Cortex of kidney (tissue), 1 donor: Measurements from ENCODE around the gene DNASE2.
"Not testable (repeated sequence)": the region's sequence is repeated elsewhere in the genome, so short reads cannot be mapped to it uniquely, and the experiment has no call there.

Experiments used
- DNase-seq: peaks from one replicate; lab custom pipeline; 2025; lab: John Stamatoyannopoulos, UW

DNASE2 gene

GRCh38 chr19:12864721-12865715 is 16.2 kb downstream of the DNASE2 start:
- no peak for DNase-seq

GRCh38 chr19:12864143-12864542 is 17.1 kb downstream of the DNASE2 start:
- no peak for DNase-seq

DNA sequence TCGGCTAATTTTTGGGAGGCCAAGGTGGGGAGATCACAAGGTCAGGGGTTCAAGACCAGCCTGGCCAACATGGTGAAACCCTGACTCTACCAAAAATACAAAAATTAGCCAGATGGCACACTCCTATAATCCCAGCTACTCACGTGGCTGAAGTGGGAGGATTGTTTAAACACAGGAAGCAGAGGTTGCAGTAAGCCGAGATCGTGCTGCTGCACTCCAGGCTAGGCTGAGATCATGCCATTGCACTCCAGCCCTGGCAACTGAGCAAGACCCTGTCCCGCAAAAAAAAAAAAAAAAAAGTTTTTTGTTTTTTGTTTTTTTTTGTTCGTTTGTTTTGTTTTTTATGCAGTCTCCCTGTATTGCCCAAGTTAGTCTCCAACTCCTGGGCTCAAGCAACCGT is 21.7 kb downstream of the DNASE2 start:
- no peak for DNase-seq

GRCh38 chr19:12858041-12858928 is 23.0 kb downstream of the DNASE2 start:
- DNase-seq = no peak

GRCh38 chr19:12856653-12857052 is 24.6 kb downstream of the DNASE2 start:
- no peak for DNase-seq

DNA sequence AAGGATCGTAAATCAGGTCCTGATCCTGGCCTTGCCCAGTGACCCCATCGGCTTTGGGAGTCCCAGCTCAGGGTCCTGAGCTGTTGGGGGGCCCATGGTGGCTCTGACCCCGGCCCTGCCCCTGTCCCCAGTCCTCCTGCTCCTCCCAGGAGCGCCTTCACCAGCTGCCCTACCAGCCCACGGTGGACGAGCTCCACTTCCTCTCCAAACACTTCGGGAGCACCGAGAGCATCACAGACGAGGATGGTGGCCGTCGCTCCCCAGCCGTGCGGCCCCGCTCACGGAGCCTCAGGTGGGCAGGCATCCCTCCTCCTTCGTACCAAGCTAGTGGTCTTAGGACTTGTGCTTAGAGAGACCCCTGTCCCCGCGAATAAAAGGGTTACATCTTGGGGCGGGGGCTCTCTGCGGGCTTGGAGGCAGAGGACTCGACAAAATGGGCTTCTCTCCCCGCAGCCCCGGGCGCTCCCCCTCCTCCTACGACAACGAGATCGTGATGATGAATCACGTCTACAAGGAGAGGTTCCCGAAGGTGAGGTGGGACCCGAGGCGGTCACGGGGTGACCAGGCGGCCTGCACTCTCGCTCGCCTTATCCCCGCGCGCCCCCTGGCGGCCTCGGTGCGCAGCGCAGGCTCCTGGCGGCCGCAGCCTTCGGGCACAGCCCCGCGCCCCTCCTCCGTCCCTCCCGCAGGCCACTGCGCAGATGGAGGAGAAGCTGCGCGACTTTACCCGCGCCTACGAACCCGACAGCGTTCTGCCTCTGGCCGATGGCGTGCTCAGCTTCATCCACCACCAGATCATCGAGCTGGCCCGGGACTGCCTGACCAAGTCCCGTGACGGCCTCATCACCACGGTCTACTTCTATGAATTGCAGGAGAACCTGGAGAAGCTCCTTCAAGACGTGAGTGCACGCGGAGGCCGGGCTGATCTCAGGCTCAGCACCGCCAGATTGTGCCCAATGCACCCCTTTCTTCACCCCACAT is 33.8 kb downstream of the DNASE2 start:
- no peak for DNase-seq

DNA sequence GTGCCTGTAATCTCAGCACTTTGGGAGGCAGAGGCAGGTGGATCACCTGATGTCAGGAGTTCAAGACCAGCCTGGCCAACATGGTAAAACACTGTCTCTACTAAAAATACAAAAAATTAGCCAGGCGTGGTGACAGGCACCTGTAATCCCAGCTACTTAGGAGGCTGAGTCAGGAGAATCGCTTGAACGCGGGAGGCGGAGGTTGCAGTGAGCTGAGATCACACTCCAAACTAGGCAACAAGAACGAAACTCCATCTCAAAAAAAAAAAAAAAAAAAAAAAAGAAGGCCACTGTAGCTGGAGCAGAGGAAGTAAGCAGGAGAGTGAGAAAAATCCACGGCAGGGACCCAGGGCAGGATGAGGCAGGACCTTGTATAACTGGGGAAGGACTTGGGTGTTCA is 34.6 kb downstream of the DNASE2 start:
- not testable (repeated sequence) for DNase-seq

DNA sequence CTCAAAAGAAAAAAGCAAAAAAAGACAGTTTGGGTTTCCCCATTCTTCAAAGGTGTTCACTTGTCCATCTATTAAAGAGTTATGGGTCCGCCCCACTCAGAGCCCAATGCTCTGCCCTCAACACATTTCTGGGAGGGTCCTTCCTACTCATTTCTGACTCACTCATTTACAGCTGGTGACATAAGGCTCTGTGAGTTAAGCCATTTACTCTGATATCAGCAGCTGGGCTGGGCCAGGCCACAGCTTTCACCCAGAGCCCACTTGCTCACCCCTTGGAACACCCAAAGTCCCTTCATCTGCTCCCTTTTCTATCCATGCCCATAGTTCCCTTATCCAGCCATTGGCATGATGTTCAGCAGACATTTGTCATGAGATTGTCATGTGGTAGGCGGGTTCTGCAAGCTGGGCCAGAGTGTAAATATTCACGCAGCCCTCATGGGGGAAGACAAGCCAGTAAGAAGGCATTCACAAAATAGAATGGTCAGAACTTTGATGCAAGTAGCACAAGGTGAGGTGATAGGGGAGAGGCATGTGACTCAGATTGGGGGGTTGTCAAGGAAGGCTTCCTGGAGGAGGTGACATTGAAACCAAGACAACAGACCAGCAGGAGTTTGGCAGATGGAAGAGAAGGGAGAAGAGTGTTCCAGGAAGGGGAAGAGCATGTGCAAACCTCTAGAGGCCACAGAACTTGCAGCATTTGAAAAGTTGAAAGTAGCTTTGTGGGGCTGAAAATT is 37.1 kb downstream of the DNASE2 start:
- DNase-seq = no peak

GRCh38 chr19:12843328-12843727 is 37.9 kb downstream of the DNASE2 start:
- no peak for DNase-seq

- DNase-seq = no peak
Observed at GRCh38 chr19:12842511-12842910, 38.7 kb downstream of the DNASE2 start.

DNA sequence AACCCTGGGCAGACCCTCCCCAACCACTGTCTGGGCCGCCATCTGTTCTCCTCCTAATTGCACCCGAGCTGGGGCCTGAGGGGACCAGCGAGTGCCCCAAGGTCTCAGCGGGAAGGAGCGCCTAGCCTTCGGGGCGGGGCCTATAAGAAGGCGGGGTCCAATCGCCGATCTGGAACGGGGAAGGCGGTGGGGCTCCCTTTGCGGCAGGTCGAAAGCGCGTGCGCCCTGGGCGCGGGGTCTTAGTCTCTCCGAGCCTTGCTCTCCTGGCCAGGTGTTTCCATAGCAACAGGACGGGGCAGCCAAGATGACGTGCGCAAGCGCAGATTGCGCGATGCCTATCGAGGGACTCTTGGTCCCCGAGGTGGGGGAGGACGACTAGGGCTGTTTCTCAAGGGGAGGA is 40.2 kb downstream of the DNASE2 start:
- DNase-seq = no peak

GRCh38 chr19:12840091-12841079 is 40.9 kb downstream of the DNASE2 start:
- DNase-seq = no peak

- no peak for DNase-seq
Observed at GRCh38 chr19:12838886-12839756, 42.1 kb downstream of the DNASE2 start.

- DNase-seq = no peak
Observed at GRCh38 chr19:12838182-12838885, 42.9 kb downstream of the DNASE2 start, which contains the start of gene MAST1. TSS of gene MAST1 (plus strand) at chr19:12838515. CDS start at chr19:12838573, 58 bp downstream.

DNA sequence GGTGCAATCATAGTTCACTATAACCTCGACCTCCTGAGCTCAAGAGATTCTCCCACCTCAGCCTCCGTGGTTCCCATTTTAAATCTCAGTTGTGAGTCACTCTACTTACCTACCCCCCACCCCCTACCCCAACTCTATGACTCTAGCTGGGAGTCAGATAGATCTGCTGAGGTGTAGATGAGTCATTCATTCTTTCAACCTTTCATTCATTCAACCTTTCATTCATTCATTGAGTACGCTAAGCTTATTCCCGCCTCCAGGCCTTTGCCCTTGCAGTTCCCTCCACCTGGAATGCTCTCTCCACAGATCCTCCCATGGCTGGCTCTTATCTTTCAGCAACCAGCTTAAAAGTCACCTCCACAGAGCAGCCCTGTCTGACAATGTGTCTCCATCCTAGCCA is 44.0 kb downstream of the DNASE2 start:
- DNase-seq = no peak

- DNase-seq = no peak
Observed at GRCh38 chr19:12836529-12836863, 44.8 kb downstream of the DNASE2 start.

- no peak for DNase-seq
Observed at GRCh38 chr19:12834976-12835757, 46.1 kb downstream of the DNASE2 start.
